ENCODE measurements around the gene KNOP1. TPM values are rescaled to one million over a fixed set of nuclear protein-coding genes. Genes with fewer than 3 reads are reported as not detected.

The KNOP1 gene
- total RNA-seq, 1 experiment from 2014 or later: 24.6 TPM

- DNase-seq (ENCODE audit: low read depth): no peak
Measured at GRCh38 chr16:19707569-19708295, 10.3 kb downstream of the KNOP1 start.

GRCh38 chr16:19706846-19707245 lies 11.2 kb downstream of the KNOP1 start:
- DNase-seq (ENCODE audit: low read depth): no peak

GRCh38 chr16:19705843-19706242 lies 12.2 kb downstream of the KNOP1 start:
- DNase-seq (ENCODE audit: low read depth): no peak

GRCh38 chr16:19705146-19705501 lies 12.9 kb downstream of the KNOP1 start:
- no peak for DNase-seq (ENCODE audit: low read depth)

GRCh38 chr16:19704321-19705145 lies 13.5 kb downstream of the KNOP1 start:
- peak; percentile 37 for DNase-seq (ENCODE audit: low read depth)

- DNase-seq (ENCODE audit: low read depth): no peak
Measured at GRCh38 chr16:19703172-19703889, 14.7 kb downstream of the KNOP1 start.

GRCh38 chr16:19701091-19701490 lies 16.9 kb downstream of the KNOP1 start:
- DNase-seq (ENCODE audit: low read depth): no peak

GRCh38 chr16:19700319-19700781 lies 17.7 kb downstream of the KNOP1 start:
- peak; percentile 64 for DNase-seq (ENCODE audit: low read depth)

GRCh38 chr16:19699472-19699871 lies 18.6 kb downstream of the KNOP1 start:
- DNase-seq (ENCODE audit: low read depth): no peak

GRCh38 chr16:19698480-19699465 lies 19.3 kb downstream of the KNOP1 start:
- DNase-seq (ENCODE audit: low read depth): peak; percentile 25

GRCh38 chr16:19697756-19698318 lies 20.2 kb downstream of the KNOP1 start:
- DNase-seq (ENCODE audit: low read depth): no peak

GRCh38 chr16:19696961-19697360 lies 21.1 kb downstream of the KNOP1 start:
- DNase-seq (ENCODE audit: low read depth): no peak

- DNase-seq (ENCODE audit: low read depth): peak; percentile 86
Measured at GRCh38 chr16:19696328-19696727, 21.7 kb downstream of the KNOP1 start.

- no peak for DNase-seq (ENCODE audit: low read depth)
Measured at GRCh38 chr16:19694989-19695388, 23.0 kb downstream of the KNOP1 start.

- DNase-seq (ENCODE audit: low read depth): peak; percentile 43
Measured at GRCh38 chr16:19691161-19691711, 26.8 kb downstream of the KNOP1 start.

- no peak for DNase-seq (ENCODE audit: low read depth)
Measured at GRCh38 chr16:19690196-19690595, 27.8 kb downstream of the KNOP1 start.

- no peak for DNase-seq (ENCODE audit: low read depth)
Measured at GRCh38 chr16:19689342-19689741, 28.7 kb downstream of the KNOP1 start.

GRCh38 chr16:19688396-19689024 lies 29.5 kb downstream of the KNOP1 start:
- DNase-seq (ENCODE audit: low read depth): no peak

GRCh38 chr16:19687279-19687678 lies 30.7 kb downstream of the KNOP1 start:
- DNase-seq (ENCODE audit: low read depth): no peak

- DNase-seq (ENCODE audit: low read depth): no peak
Measured at GRCh38 chr16:19685176-19685575, 32.9 kb downstream of the KNOP1 start.

All from Daoy (cell line).